GM13977 (cell line): ENCODE results near the gene XK.
"Not testable (repeated sequence)": the region's sequence is repeated elsewhere in the genome, so short reads cannot be mapped to it uniquely, and the experiment has no call there.

Source experiments
- DNase-seq: peaks from one replicate; pipeline ENCODE4 v3.0.0; 2012; ENCODE audit warnings: low spot score
- in situ Hi-C: fragments of 300-500 bp; cut with MboI; formaldehyde crosslinking; loops from one replicate; pipeline ENCODE4 v1.12.0; 2022; ENCODE audit warnings: low sequenced_read_pairs, low pct_unique_long_range_greater_than_20kb, mixed read lengths, inconsistent platforms; ENCODE audit not compliant: unreplicated experiment
- TF ChIP-seq, protein P1 (sequence below): IDR thresholded peaks from 2 replicates; pipeline ENCODE4 v1.5.1; 2012; ENCODE audit warnings: mild to moderate bottlenecking, control low read depth; ENCODE audit not compliant: insufficient read depth; ENCODE audit errors: extremely low read depth, missing control alignments

The XK gene, protein sequence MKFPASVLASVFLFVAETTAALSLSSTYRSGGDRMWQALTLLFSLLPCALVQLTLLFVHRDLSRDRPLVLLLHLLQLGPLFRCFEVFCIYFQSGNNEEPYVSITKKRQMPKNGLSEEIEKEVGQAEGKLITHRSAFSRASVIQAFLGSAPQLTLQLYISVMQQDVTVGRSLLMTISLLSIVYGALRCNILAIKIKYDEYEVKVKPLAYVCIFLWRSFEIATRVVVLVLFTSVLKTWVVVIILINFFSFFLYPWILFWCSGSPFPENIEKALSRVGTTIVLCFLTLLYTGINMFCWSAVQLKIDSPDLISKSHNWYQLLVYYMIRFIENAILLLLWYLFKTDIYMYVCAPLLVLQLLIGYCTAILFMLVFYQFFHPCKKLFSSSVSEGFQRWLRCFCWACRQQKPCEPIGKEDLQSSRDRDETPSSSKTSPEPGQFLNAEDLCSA

DNA sequence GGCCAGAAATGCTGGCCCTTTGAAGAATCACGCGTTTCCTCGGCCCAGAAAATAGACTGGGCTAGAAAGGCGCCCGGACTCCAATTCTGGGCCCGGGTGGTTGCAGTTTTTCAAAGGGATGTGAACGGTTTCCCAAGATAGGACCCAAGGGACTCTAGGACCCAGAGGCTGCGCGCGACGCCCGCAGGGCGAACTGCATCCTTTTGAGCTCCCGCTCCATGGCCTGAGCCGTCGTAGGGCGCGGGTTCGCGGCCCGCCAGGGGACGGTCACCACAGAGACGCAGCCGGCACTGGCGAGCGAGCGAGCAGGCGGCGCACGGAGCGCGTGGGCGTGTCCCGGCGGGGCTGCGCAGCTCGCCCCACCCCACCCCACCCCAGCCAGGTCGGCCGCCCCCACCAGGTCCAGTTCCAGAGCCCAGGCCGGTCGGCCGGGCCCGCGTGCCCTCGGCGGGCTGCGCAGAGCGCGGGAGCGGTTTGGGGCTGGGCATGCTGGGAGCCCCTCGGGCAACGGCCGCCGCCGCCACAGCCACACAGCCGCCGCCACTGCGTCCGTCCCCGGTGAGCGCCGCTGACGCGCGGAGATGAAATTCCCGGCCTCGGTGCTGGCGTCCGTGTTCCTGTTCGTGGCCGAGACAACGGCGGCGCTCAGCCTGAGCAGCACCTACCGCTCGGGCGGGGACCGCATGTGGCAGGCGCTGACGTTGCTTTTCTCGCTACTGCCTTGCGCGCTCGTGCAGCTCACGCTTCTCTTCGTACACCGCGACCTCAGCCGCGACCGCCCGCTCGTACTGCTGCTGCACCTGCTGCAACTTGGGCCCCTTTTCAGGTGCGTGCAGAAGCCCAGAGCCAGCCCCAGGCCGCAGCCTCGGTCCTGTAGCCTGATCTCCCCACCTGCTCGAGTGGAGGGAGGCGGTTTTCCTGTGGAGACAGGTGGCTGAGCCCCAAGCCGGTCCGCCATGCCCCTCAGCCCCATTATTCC is at the start of gene XK:
Gene XK, plus strand, starts transcription at position 411 of the 979 bp plus-strand sequence. Its CDS starts 171 bp downstream, at position 582.
- DNase-seq: peak; percentile 24
- in situ Hi-C loops: no loop called here
- TF ChIP-seq, protein P1, sequence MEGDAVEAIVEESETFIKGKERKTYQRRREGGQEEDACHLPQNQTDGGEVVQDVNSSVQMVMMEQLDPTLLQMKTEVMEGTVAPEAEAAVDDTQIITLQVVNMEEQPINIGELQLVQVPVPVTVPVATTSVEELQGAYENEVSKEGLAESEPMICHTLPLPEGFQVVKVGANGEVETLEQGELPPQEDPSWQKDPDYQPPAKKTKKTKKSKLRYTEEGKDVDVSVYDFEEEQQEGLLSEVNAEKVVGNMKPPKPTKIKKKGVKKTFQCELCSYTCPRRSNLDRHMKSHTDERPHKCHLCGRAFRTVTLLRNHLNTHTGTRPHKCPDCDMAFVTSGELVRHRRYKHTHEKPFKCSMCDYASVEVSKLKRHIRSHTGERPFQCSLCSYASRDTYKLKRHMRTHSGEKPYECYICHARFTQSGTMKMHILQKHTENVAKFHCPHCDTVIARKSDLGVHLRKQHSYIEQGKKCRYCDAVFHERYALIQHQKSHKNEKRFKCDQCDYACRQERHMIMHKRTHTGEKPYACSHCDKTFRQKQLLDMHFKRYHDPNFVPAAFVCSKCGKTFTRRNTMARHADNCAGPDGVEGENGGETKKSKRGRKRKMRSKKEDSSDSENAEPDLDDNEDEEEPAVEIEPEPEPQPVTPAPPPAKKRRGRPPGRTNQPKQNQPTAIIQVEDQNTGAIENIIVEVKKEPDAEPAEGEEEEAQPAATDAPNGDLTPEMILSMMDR: no peak

GRCh38 chrX:37638047-37638446 is 47.5 kb upstream of the XK start:
- TF ChIP-seq, protein P1: no peak
- no peak for DNase-seq
- in situ Hi-C loops: no loop called here

GRCh38 chrX:37640142-37640541 is 45.4 kb upstream of the XK start:
- in situ Hi-C loops: no loop called here
- TF ChIP-seq, protein P1: no peak
- no peak for DNase-seq

DNA sequence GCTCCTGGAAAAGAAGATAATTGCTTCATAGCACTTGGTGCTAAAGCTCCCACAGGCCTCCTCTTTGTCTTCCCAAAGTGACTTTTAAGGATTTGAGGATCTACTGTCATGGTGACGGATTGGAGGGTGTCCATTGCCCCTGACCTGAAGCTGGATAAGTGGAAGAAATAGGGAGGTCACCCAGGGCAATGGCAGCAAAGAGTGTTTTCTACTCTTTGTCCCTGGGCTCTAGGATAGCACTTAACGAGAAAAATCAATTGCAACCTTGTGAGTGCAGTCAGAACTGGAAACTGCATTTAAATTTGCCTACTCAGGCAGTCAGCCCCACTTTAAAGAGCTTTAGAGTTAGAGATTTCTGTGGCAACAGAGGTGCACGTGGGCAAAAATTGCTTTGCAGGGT is 43.7 kb upstream of the XK start:
- TF ChIP-seq, protein P1: no peak
- in situ Hi-C loops: no loop called here
- DNase-seq: no peak

DNA sequence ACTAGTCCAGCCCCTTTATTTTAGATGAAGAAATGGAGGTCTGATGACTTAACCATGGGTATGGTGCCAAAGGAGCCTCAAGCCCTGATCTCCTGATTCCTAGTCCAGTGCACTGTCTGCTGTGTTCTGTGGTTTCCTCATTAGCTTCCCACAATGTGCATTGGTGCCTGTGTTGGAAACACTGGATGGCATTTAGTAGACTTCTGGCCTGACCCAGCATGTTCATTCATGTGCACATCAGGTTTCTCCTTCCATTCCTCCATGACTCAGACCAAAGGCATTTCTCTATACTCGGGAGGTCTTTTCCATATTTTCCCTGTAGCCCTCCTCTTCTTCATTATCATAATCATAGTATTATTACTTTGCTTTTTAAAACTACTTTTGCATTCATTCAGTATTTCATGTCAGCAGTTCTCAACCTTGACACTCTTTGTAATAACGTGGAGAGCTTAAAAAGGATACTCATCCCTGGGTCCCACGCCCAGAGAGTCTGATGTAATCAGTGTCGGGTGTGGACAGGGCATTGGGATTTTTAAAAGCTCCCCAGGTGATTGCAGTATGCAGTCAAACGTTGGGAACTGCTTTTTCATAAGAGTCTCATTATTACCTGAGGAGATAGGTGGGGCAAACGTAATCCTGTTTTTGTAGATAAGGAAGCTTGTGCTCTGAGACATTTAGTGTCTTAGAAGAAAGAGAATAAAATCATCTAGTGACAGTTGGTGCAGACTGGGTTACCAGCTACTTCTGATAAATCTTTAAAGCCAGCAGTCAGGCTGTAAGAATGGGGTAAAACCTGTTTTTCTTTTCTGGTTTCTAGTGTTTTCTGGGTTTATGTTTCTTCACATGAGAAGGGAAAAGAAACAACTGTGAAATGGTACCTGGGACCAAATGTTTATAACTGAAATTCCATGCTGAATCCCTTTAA is 40.9 kb upstream of the XK start:
- no peak for DNase-seq
- TF ChIP-seq, protein P1: no peak
- in situ Hi-C loops: no loop called here

- DNase-seq: no peak
- TF ChIP-seq, protein P1: no peak
- in situ Hi-C loops: no loop called here
These were observed 39.3 kb upstream of the XK start for GRCh38 chrX:37646254-37646653.

GRCh38 chrX:37650879-37651278 is 34.7 kb upstream of the XK start:
- in situ Hi-C loops, DNase-seq: not testable (repeated sequence)
